Measurements from ENCODE around the gene ATP5PB.

Gene ATP5PB

GRCh38 chr1:111461765-111462164, 12.5 kb downstream of the ATP5PB start:
- H3K79me2 ChIP-seq (ENCODE audit: low read length), result no peaks in the 10 kb centered on the region
- H2AFZ ChIP-seq (ENCODE audit: low read length), result no peak overlapping the region
- no peak overlapping the region for H3K27ac ChIP-seq (ENCODE audit: low read length)
- no peaks in the 10 kb centered on the region for H3K27me3 ChIP-seq (replicated peaks; ENCODE audit: insufficient read depth, low read length)
- no peaks in the 10 kb centered on the region; the same call in 1 of the 2 replicates for H3K36me3 ChIP-seq (replicated peaks; ENCODE audit: insufficient read depth, low read length)
- no peak for DNase-seq
- H3K4me1 ChIP-seq (ENCODE audit: low read length), result no peaks in the 10 kb centered on the region
- H3K4me3 ChIP-seq (ENCODE audit: low read length), result no peak overlapping the region
- no peaks in the 10 kb centered on the region for H3K9me3 ChIP-seq (replicated peaks; ENCODE audit: insufficient read depth, low read length)
- H3K9me2 ChIP-seq (replicated peaks; ENCODE audit: insufficient read depth, low read length), result no peaks in the 10 kb centered on the region
- H3K9ac ChIP-seq (ENCODE audit: low read length), result no peak overlapping the region
- no peak overlapping the region for H3K4me2 ChIP-seq (ENCODE audit: low read depth, low read length)
- H3F3A ChIP-seq (ENCODE audit: insufficient read depth, low read length), result no peaks in the 10 kb centered on the region
- H4K20me1 ChIP-seq (ENCODE audit: insufficient read depth, low read length), result no peaks in the 10 kb centered on the region
- TF ChIP-seq EZH2phosphoT487 (IDR thresholded peaks at IDR 0.05; ENCODE audit: low read length) (no peak), CTCF (IDR thresholded peaks at IDR 0.05; ENCODE audit: low read length) (no peak), EZH2 (optimal IDR thresholded peaks at IDR 0.05; ENCODE audit: low read depth, low read length) (no peak)

- Histone ChIP-seq H3K36me3 (replicated peaks; ENCODE audit: insufficient read depth, low read length) (no peaks in the 10 kb centered on the region; the same call in 1 of the 2 replicates), H4K20me1 (ENCODE audit: insufficient read depth, low read length) (no peaks in the 10 kb centered on the region), H3K27ac (ENCODE audit: low read length) (no peak overlapping the region), H3K9me2 (replicated peaks; ENCODE audit: insufficient read depth, low read length) (no peaks in the 10 kb centered on the region), H3K4me3 (ENCODE audit: low read length) (no peak overlapping the region), H3K9ac (ENCODE audit: low read length) (no peak overlapping the region), H3K4me1 (ENCODE audit: low read length) (no peaks in the 10 kb centered on the region), H3K9me3 (replicated peaks; ENCODE audit: insufficient read depth, low read length) (no peaks in the 10 kb centered on the region), H3K27me3 (replicated peaks; ENCODE audit: insufficient read depth, low read length) (no peaks in the 10 kb centered on the region), H2AFZ (ENCODE audit: low read length) (no peak overlapping the region), H3K79me2 (ENCODE audit: low read length) (no peaks in the 10 kb centered on the region), H3F3A (ENCODE audit: insufficient read depth, low read length) (no peaks in the 10 kb centered on the region), H3K4me2 (ENCODE audit: low read depth, low read length) (no peak overlapping the region)
- DNase-seq, result no peak
- TF ChIP-seq EZH2phosphoT487 (IDR thresholded peaks at IDR 0.05; ENCODE audit: low read length) (no peak), CTCF (IDR thresholded peaks at IDR 0.05; ENCODE audit: low read length) (no peak), EZH2 (optimal IDR thresholded peaks at IDR 0.05; ENCODE audit: low read depth, low read length) (no peak)
Observed at GRCh38 chr1:111462370-111463028, 13.2 kb downstream of the ATP5PB start.

- Histone ChIP-seq H4K20me1 (ENCODE audit: insufficient read depth, low read length) (no peaks in the 10 kb centered on the region), H3K4me1 (ENCODE audit: low read length) (no peaks in the 10 kb centered on the region), H3K9ac (ENCODE audit: low read length) (no peak overlapping the region), H3K4me3 (ENCODE audit: low read length) (no peak overlapping the region), H2AFZ (ENCODE audit: low read length) (no peak overlapping the region), H3K27me3 (replicated peaks; ENCODE audit: insufficient read depth, low read length) (no peaks in the 10 kb centered on the region), H3K9me2 (replicated peaks; ENCODE audit: insufficient read depth, low read length) (no peaks in the 10 kb centered on the region), H3K79me2 (ENCODE audit: low read length) (no peaks in the 10 kb centered on the region), H3K9me3 (replicated peaks; ENCODE audit: insufficient read depth, low read length) (no peaks in the 10 kb centered on the region), H3K27ac (ENCODE audit: low read length) (no peak overlapping the region), H3K36me3 (replicated peaks; ENCODE audit: insufficient read depth, low read length) (no peaks in the 10 kb centered on the region), H3K4me2 (ENCODE audit: low read depth, low read length) (no peak overlapping the region), H3F3A (ENCODE audit: insufficient read depth, low read length) (no peaks in the 10 kb centered on the region)
- TF ChIP-seq EZH2 (optimal IDR thresholded peaks at IDR 0.05; ENCODE audit: low read depth, low read length), result no peak
- no peak for TF ChIP-seq EZH2phosphoT487 (IDR thresholded peaks at IDR 0.05; ENCODE audit: low read length)
- no peak for TF ChIP-seq CTCF (IDR thresholded peaks at IDR 0.05; ENCODE audit: low read length)
- DNase-seq, result no peak
Observed at GRCh38 chr1:111463029-111463683, 13.9 kb downstream of the ATP5PB start.
